A549 (cell line): ENCODE measurements around the gene NAA15.

ENCODE experiments used
- ATOH8 ChIP-seq: fragments of 250-450 bp; sonication (Bioruptor Pico); IDR thresholded peaks from 2 replicates; pipeline ENCODE4 v1.5.0; 2020; ENCODE audit warnings: low read depth, mild to moderate bottlenecking, moderate library complexity
- CHD2 ChIP-seq: fragments of 150-350 bp; IDR thresholded peaks from 2 replicates; pipeline ENCODE4 v1.6.1; 2014; ENCODE audit warnings: low read length; ENCODE audit not compliant: partially characterized antibody
- CTCF ChIP-seq: fragments of >200 bp; sonication (Bioruptor Twin); formaldehyde crosslinking; IDR thresholded peaks from 3 replicates; pipeline ENCODE4 v1.5.1; 2016
- EP300 ChIP-seq, 2 experiments: fragments of >200 bp; sonication (Bioruptor Twin); formaldehyde crosslinking; IDR thresholded peaks; 2 replicates in 1 of 2; 3 replicates in 1 of 2; pipeline ENCODE4 v1.6.1; 2016 to 2017
- KDM1A ChIP-seq: fragments of 200-600 bp; sonication (generic); IDR thresholded peaks from 2 replicates; pipeline ENCODE4 v1.6.1; 2016; ENCODE audit warnings: low read depth, mild to moderate bottlenecking
- KDM5A ChIP-seq: fragments of 200-600 bp; sonication (generic); IDR thresholded peaks from 2 replicates; pipeline ENCODE4 v1.6.1; 2016; ENCODE audit warnings: antibody characterized with exemption, mild to moderate bottlenecking
- MAFK ChIP-seq: fragments of 450-650 bp; IDR thresholded peaks from 2 replicates; pipeline ENCODE4 v1.6.1; 2014; ENCODE audit not compliant: partially characterized antibody
- MAZ ChIP-seq: fragments of 150-350 bp; IDR thresholded peaks from 2 replicates; pipeline ENCODE4 v1.6.1; 2014; ENCODE audit warnings: antibody characterized with exemption, low read depth, low read length, borderline replicate concordance
- NPAS2 ChIP-seq: fragments of 250-450 bp; sonication (Bioruptor Pico); IDR thresholded peaks from 2 replicates; pipeline ENCODE4 v1.8.0; 2022; ENCODE audit warnings: mild to moderate bottlenecking, moderate library complexity, borderline replicate concordance
- POLR2A ChIP-seq: IDR thresholded peaks from 2 replicates; pipeline ENCODE4 v1.6.1; 2012; ENCODE audit warnings: mild to moderate bottlenecking, low read length

GRCh38 chr4:139282721-139283075, 18.6 kb upstream of the NAA15 start:
- TF ChIP-seq CTCF, result no peak
- TF ChIP-seq MAFK, result no peak
- no peak for TF ChIP-seq MAZ
- no peak for TF ChIP-seq POLR2A
- TF ChIP-seq KDM5A, result no peak
- TF ChIP-seq NPAS2 (CRISPR knock-in tag), result no peak
- no peak for TF ChIP-seq CHD2
- no peak for TF ChIP-seq KDM1A
- TF ChIP-seq ATOH8, result no peak
- no peak for TF ChIP-seq EP300 (IDR thresholded peaks at IDR 0.05)
